ENCODE data around the gene PPFIBP1.

DNA sequence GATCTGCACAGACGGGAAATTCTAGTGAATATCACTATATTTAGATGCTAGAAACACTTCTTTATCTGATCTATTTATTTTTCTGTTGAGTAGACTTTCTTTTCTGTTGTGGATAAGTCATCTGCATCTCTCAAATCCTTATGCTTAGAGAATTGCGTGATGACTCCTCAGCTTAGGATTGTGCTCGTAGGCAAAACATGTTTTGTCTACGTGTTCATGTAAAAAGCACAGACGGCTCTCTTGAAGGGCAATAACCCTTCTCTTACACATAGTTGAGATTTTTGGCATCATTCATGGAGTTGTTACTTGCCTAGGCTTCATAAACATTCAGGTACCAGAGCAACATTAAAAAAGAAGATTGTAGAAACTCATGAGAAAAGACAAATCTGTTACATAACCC is 18.6 kb downstream of the PPFIBP1 start:
- TF ChIP-seq, protein P1, sequence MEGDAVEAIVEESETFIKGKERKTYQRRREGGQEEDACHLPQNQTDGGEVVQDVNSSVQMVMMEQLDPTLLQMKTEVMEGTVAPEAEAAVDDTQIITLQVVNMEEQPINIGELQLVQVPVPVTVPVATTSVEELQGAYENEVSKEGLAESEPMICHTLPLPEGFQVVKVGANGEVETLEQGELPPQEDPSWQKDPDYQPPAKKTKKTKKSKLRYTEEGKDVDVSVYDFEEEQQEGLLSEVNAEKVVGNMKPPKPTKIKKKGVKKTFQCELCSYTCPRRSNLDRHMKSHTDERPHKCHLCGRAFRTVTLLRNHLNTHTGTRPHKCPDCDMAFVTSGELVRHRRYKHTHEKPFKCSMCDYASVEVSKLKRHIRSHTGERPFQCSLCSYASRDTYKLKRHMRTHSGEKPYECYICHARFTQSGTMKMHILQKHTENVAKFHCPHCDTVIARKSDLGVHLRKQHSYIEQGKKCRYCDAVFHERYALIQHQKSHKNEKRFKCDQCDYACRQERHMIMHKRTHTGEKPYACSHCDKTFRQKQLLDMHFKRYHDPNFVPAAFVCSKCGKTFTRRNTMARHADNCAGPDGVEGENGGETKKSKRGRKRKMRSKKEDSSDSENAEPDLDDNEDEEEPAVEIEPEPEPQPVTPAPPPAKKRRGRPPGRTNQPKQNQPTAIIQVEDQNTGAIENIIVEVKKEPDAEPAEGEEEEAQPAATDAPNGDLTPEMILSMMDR (IDR thresholded peaks at IDR 0.05) = no peak
- TF ChIP-seq POLR2AphosphoS5 (IDR thresholded peaks at IDR 0.05) = no peak
- TF ChIP-seq EP300 (IDR thresholded peaks at IDR 0.05) = no peak

Data from suprapubic skin (tissue), 4 donors.